Measurements from ENCODE around the gene ACSM4.
"Not testable (repeated sequence)": the region's sequence is repeated elsewhere in the genome, so short reads cannot be mapped to it uniquely, and the experiment has no call there.

ACSM4 gene

GRCh38 chr12:7337790-7338189 lies 33.9 kb downstream of the ACSM4 start:
- in situ Hi-C loops (cut with HindIII; ENCODE audit: low sequenced_read_pairs) = not testable (repeated sequence)

- in situ Hi-C loops (cut with HindIII; ENCODE audit: low sequenced_read_pairs) = no loop called here
Measured at GRCh38 chr12:7339675-7340074, 35.8 kb downstream of the ACSM4 start.

DNA sequence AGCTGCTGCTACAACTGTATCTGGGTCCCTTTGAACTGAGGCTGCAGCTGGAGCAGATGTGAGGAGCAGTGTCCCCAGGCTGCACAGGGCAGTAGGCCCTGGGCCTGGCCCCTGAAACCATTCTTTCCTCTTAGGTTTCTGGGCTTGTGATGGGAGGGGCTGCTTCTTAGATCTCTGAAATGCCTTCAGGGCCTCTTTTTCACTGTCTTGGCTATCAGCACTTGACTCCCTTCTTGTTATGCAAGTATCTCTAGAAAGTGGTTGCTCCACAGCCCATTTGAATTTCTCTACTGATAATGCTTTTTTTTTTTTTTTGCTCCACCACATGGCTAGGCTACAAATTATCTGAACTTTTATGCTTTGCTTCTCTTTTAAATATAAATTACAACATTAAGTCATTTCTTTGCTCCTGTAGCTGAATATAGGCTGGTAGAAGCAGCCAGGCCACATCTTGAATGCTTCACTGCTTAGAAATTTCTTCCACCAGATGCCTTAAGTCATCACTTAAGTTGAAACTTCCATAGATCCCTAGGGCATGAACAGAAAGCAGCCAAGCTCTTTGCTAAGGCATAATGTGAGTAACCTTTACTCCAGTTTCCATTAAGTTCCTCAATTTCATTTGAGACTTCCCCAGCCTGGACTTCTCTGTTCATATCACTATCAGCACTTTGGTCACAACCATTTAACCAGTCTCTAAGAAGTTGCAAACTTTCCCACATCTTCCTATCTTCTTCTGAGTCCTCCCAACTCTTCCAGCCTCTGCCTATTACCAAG lies 41.1 kb downstream of the ACSM4 start:
- in situ Hi-C loops (cut with HindIII; ENCODE audit: low sequenced_read_pairs) = no loop called here

- in situ Hi-C loops (cut with HindIII; ENCODE audit: low sequenced_read_pairs) = no loop called here
Measured at GRCh38 chr12:7346551-7347225, 42.8 kb downstream of the ACSM4 start.

DNA sequence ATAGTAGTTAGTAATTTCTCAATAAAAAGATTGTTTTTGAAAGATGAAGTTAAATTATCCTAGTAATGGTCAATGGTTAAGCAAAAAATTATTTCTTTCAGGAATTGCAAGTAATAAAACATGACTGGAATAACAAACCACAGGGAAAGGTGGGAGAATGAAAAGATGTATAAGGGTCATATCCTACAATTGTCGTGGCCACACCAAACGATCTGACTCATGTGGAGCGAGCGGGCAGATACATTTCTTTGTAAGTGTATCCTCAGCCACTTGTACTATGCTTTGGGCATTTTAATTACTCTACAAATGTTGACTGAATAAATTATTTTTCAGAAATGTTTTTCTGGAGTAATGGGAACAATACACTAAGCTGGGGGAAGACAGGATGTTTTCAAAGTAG lies 45.5 kb downstream of the ACSM4 start:
- in situ Hi-C loops (cut with HindIII; ENCODE audit: low sequenced_read_pairs) = no loop called here

DNA sequence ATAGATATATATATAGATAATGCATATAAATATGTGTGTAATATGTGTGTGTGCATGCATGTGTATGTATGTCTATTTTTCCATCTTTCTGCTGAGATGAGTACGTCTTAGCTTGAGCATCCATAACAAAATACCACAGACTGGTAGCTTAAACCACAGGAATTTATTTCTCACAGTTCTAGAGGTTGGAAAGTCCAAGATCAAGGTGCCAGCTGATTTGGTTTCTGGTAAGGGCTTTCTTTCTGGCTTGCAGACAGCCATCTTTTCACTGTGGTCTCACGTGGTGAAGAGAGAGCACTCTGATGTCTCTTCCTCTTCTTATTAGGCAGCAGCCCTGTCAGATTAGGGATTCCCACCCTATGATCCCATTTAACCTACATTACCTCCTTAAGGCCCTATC lies 47.3 kb downstream of the ACSM4 start:
- in situ Hi-C loops (cut with HindIII; ENCODE audit: low sequenced_read_pairs) = no loop called here

DNA sequence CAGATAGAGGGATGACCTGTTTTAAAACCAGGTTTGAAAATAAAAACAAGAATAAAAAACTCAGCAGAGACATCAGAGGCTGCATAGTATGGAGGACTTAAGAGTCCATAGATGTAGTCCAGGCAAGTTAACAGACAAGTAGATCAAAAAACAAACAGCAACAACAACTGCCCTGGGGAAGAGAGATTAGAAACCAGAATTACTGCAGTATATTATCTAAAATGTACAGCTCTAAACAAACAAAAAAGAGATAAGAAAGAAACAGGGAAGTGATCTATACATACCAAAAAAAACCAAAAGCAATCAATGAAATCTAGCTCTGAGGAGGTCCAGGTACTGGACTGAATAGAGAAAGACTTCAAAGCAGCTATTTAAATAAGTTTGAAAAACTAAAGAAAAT lies 48.8 kb downstream of the ACSM4 start:
- in situ Hi-C loops (cut with HindIII; ENCODE audit: low sequenced_read_pairs) = no loop called here

GRCh38 chr12:7354529-7354928 lies 50.7 kb downstream of the ACSM4 start:
- in situ Hi-C loops (cut with HindIII; ENCODE audit: low sequenced_read_pairs) = no loop called here

GRCh38 chr12:7361265-7361664 lies 57.4 kb downstream of the ACSM4 start:
- in situ Hi-C loops (cut with HindIII; ENCODE audit: low sequenced_read_pairs) = no loop called here

- in situ Hi-C loops (cut with HindIII; ENCODE audit: low sequenced_read_pairs) = no loop called here
Measured at GRCh38 chr12:7362734-7363133, 58.9 kb downstream of the ACSM4 start.

GRCh38 chr12:7369274-7369729 lies 65.4 kb downstream of the ACSM4 start:
- in situ Hi-C loops (cut with HindIII; ENCODE audit: low sequenced_read_pairs) = no loop called here

- in situ Hi-C loops (cut with HindIII; ENCODE audit: low sequenced_read_pairs) = no loop called here
Measured at GRCh38 chr12:7373226-7373625, 69.4 kb downstream of the ACSM4 start.

DNA sequence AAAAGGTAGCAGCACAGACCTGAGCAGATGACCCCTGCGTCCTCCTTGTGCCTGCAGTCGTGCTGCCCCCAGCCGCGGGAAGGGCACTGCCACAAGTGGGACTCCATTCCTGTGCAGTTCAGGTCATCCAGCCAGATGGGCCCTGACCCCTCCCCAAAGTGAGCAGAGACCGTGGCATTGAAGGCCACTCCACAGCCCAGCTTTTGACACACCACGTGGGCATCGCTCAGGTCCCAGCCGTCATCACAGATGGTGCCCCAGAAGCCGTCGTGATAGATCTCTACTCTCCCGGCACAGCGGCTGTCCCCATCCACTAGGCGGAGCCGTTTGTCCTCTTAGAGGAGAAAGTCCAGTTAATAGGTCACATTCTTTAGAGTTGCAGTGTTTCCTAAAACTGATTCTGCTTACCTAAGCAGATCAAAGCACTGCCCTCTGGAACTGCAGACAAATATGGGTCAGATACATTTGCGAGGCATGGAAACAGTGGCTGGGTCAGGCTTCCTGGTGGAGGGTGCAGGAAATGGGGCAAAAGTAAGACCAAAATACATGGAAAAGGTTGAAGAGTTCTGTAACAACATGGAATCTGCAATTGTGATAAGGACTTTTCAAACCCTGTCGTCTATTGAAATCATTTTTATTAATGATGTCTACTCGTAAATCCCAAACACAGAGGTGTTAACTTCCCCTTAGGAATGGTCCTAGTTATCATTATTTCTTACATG lies 70.7 kb downstream of the ACSM4 start:
- in situ Hi-C loops (cut with HindIII; ENCODE audit: low sequenced_read_pairs) = no loop called here

- in situ Hi-C loops (cut with HindIII; ENCODE audit: low sequenced_read_pairs) = no loop called here
Measured at GRCh38 chr12:7375145-7375543, 71.3 kb downstream of the ACSM4 start.

DNA sequence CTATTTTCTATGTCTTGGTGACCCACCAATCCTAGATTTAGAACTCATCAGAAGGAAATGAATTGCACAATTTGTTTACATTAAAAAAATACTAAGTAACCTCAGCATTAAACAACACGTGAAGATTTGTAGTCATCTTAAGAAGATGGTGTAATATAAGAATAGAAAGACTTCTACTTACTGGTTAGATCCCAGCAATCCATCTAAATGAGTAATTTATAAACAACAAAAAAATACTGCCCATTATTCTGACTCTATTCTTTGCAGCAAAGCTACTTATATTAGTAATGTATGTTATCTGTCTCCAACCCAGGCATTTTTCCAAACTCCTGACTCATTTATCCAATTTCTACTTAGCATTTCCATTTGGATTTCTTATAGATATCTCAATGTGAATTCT lies 72.3 kb downstream of the ACSM4 start:
- in situ Hi-C loops (cut with HindIII; ENCODE audit: low sequenced_read_pairs) = no loop called here
